COR-L47 (cell line): ENCODE results near the gene PRIMA1.

Experiments used
- DNase-seq: peaks from one replicate; lab custom pipeline; 2025; lab: John Stamatoyannopoulos, UW

Gene PRIMA1

GRCh38 chr14:93794756-93795155 is 6.5 kb upstream of the PRIMA1 start:
- DNase-seq = no peak

- no peak for DNase-seq
Observed at GRCh38 chr14:93793555-93794324, 5.5 kb upstream of the PRIMA1 start.

- DNase-seq = no peak
Observed at GRCh38 chr14:93792391-93792790, 4.1 kb upstream of the PRIMA1 start.

DNA sequence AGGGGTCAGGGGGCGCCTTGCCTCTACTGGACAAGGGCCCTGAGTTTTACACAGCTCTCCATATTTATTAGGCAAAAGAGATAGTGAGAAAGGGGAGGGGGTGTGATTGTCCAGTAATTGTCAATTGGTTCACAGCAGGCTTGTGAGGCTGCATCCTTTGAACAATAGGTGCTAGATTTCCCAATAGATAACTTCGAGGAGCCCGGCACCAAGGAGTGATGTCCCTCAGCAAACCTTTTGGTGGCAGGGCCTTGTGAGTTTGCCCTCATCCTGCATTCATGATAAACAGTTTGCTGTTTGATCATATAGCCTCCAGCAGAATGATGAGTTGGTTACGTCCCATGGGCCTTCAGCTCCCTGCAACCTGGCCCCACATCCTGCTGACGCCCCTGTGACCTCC is 2.7 kb upstream of the PRIMA1 start:
- no peak for DNase-seq

- no peak for DNase-seq
Observed at GRCh38 chr14:93789228-93790130, 1.2 kb upstream of the PRIMA1 start.

DNA sequence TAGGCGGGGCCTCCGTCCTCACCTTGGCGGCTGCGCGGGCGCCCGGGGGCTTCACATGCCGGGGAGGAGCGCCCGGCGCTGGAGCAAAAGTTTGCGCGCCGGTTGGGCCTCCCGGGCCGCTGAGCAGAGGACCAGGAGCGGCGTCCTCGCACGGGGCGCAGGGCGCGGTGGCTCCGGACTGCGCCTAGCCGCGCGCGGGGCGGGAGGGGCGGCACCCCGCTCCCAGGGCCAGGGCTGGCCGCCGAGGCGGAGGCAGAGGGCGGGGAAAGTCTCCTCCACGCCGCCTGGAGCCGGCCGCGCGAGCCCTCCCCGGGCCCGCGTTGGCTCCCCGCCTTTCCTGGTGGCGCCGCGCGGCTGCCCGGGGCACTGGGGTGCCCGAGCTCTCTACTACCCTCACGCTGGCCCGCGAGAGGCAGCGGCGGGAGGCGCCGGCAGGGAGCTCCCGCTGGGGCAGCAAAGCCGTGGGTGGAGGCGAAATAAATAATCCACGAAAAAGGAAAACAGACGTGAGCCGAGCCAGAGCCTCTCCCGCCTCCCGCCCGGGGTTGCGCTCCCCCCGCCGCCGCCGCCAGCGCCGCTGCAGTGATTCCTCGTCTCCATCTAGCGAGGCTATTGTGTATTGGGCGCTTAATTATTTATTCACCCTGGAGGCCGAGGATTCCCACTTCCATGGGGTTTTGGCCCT is 400 bp upstream of the PRIMA1 start:
- DNase-seq = peak; percentile 74

GRCh38 chr14:93787465-93788292 is 606 bp downstream of the PRIMA1 start:
- DNase-seq = no peak

DNA sequence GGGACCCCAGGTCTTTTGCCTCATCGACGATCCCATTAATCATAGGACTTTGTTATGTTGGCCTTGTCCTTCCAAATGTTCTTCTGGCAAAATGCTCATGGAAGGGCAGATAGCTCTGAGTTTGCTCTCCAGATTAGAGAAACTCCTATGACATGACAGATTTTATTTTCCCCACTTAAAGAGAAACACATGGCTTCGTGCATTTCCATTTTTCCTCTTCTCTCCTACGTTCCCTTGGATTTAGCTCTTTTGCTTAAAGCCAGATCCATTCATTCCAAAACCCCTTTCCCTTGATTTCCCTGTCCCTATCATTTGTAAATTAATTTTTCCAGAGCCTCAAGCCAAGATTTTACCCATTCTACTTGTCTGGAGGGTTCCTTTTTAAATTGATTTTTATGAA is 2.9 kb downstream of the PRIMA1 start:
- DNase-seq = no peak

- DNase-seq = no peak
Observed at GRCh38 chr14:93784878-93785277, 3.4 kb downstream of the PRIMA1 start.

DNA sequence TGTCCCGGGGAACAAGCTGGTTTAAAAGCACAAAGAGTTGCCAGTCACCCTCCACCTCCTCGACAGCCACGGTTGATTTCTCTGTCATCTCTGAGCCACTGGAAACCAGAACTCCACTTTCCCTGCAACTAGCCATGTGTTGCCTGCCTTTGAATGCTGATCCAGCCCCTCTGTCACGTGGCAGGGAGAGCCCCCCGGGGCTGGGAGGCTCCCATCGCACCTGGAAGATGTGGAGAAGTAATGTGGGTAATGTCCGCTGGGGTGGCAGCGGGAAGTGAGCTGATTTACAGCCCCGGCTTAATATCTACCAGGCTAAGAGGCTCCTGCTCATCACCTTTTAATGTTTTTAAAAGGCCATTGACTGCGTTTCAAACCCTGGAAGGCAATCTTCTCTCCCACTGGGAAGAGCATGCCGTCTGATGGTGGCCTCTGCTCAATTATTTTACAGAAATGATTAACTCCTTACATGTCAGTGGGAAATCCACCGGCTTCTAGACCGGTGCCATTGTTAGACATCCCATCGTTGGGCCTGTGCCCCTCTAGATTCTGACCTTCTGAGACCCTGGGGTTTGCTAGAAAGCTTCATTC is 7.4 kb downstream of the PRIMA1 start:
- DNase-seq = no peak

DNA sequence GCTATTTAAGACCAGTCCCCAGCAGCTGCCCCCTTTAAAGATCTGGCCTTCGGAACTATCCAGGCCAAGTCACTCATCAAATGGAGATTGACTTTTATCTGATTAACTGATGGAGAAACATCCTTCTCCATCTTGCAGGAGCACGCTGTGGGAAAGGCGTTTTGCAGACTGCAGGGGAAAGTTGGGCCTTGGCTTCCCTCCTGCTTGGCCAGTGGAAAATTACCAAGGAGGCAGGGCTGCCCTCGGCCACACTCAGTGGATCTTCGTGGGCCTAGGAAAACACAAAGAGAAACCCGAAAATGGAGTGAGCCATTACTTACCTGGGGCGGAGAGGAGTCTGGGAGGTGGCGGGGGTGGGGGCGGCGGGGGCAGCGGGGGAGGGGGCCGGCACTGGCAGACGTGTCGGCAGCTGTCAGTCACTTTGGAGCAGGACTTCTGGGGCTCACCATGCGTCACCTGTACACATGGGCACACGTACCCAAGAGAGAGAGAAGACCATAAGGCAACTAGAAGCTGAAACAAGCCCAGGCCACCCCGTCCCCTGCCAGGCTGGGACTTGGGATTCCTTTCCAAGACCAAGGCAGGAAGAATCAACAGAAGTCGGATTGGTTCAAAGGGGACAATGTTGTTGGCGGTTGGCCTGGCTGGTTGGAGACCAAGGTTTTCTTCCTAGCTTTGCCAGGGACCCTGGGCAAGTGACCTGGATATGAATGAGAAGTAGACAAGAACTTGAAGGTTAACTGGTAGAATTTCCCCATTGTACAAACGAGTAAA is 9.2 kb downstream of the PRIMA1 start:
- DNase-seq = no peak

GRCh38 chr14:93778453-93778852 is 9.8 kb downstream of the PRIMA1 start:
- no peak for DNase-seq

GRCh38 chr14:93775744-93776143 is 12.5 kb downstream of the PRIMA1 start:
- DNase-seq = no peak

DNA sequence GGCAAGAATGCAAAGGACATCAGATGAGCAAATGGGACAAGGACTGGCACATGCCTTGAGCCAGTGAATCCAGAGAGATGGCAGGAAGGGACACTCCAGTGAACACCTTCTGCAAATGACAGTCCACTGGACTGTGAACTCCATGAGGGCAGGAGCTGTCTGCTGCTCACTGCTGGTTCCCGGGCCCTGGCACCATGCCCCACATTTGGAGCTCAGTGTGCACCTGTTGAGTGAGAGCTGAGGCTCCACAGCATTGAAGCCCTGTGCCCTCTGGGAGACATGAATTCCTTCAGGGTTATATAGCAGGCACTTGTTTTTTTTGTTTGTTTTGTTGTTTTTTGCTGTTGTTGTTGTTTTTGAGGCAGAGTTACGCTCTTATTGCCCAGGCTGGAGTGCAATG is 13.1 kb downstream of the PRIMA1 start:
- DNase-seq = no peak

GRCh38 chr14:93772263-93772662 is 16.0 kb downstream of the PRIMA1 start:
- DNase-seq = no peak

DNA sequence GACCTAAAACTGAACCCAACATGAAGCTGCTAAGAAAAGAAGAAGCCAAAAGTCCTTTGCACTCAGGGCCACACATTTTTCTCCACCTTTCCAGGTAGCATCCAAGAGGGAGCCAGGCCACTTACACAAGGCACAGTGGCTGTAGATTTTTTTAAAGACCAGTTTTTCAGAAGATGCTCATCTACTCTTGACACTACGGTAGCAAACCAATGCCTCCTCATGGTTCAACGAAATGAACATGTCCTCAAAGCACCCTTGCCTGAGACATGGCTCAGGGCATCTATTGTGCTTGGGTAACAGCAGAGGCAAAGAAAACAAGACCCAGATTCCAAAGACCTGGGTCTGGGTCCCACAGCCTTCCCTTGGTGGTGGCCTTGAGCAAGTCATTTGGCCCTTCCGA is 22.3 kb downstream of the PRIMA1 start:
- DNase-seq = no peak

DNA sequence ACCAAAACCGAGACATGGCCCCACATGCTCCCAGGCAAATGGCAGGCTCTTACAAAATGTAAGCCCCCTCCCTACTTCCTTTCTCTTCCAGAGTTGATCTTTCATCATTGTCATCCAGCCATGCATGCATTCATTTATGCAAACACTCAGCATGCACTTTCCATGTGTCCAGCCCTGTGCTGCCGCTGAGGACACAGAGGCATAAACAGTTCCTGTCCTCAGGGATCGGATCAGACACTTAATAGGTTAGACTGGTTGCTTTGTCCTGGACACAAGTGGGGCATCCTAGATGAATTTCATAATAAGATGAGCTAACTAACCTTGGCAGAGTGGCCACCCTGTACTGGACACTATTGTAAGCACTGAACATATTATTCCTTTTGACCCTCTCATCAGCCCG is 23.1 kb downstream of the PRIMA1 start:
- DNase-seq = peak; percentile 24

DNA sequence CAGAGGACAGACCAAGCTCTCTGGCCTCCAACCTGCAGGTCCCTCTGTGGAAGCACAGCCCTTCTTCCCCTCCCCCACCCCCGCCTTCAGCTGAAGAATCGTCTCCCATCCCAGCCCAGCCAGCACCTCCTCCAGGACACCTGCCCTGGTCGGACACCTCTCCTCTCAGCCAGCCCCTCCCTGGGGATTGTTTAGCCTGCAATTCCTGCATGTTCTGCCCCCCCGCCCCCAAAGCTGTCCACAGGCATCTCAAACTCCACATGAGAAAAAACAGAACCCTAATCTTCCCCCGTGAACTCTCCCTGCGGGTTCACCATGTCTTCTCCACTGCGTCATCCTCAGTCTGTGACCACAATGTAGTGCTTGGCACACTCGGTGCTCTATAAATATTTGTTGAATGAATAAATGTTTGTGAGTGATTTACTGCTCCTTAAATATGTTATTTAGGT is 24.1 kb downstream of the PRIMA1 start:
- DNase-seq = no peak

- no peak for DNase-seq
Observed at GRCh38 chr14:93759719-93760307, 28.5 kb downstream of the PRIMA1 start.

DNA sequence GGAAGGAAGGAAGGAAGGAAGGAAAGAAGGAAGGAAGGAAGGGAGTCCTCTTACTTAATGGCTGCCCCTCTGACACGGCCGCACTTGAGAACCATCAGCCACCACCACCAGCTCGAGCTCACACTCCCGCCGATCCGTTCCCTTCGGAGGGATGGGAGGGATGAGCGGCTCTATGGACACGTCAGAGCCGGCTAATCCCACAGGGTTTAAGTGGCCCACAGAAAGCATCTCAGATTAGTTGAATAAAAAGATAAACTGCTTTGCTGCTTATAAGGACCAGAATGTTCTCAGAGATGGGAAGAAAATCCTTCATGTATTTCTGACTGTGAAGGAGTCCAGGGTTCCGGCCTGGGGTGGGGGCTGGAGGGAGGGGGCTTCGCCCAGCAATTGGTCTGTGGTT is 31.1 kb downstream of the PRIMA1 start:
- no peak for DNase-seq
